GM19397 (cell line): ENCODE measurements around the gene RPH3AL.
"Not testable (repeated sequence)": the region's sequence is repeated elsewhere in the genome, so short reads cannot be mapped to it uniquely, and the experiment has no call there.

Source experiments
- ATAC-seq: cut with Tn5 transposase; IDR thresholded peaks from one replicate; pipeline ENCODE4 v1.9.1; 2021; ENCODE audit warnings: mild to moderate bottlenecking, moderate library complexity; ENCODE audit not compliant: unreplicated experiment

RPH3AL gene

GRCh38 chr17:183021-183420 is 169.6 kb downstream of the RPH3AL start:
- ATAC-seq, result no peak

GRCh38 chr17:182050-182751 is 170.4 kb downstream of the RPH3AL start:
- no peak for ATAC-seq

DNA sequence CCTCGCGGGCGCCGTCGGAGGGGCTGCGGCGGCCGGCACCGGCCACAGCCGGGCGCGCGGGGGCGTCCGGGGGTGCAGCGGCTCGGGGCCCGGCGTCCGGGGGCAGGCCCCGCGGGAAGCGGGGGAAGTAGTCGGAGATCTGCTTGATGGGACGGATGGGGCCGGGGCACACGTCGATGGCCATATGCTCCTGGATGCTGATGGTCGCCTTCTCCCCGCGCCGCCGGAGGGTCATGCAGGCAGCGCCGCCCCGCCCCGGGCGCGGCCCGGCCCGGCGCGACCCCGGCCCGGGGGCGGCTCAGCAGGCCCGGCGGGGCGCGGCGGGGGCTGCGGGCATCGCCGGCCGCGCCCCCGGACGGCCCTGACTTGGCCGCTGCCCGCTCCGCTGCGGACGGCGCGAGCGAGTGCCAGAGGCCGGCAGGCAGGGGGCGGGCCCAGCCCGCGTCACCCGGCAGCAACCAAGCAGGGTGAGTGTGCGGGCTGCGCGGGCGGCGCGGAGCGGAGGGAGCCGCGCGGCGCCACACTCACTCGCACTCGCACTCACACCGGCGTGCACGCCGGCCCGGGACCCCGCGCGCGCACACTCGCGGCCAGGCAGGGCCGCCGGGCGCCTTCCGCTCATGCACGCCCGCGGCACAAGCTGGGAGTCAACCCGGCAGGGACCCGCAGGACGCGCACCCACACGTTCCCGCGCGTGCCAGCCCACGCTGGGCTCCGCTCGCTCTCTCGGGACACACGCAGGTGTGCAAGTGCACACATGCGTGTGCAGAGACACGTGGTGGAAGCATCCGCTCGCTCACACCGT is 171.2 kb downstream of the RPH3AL start, which contains the start of gene DOC2B:
Gene DOC2B, minus strand, starts transcription at position 406 of the 805 bp plus-strand sequence. Its CDS starts 171 bp downstream, at position 235.
- no peak for ATAC-seq

GRCh38 chr17:180381-181244 is 172.0 kb downstream of the RPH3AL start:
- ATAC-seq, result no peak

DNA sequence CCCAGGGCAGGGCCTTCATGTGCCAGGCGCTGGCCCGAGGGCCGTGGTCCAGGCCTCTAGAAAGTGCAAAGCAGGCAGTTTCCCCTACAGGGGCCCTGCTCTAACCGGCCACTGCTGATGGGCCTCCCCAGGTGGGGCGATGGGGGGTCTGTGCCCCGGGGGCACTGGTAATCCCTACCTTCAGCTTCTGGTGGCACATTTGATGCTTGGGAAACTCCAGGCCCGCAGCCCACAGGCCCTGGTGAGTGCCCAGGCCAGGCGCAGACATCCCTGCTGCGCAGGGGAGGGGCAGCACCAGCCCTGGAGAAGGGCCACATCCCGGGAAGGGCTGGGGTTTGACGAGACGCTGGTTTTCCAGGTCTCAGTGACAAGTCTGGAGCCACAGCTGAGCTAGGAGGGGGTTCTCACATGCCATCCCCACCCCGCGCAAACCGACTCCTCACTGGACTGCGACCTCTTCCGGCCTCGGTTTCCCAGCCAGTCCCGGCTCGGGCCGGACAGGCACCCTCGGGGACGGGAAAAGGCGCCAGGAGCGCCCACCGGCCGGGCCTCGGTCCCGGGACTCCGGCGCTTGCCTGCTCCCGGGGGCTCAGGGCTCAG is 172.7 kb downstream of the RPH3AL start:
- no peak for ATAC-seq

GRCh38 chr17:179066-179432 is 173.6 kb downstream of the RPH3AL start:
- no peak for ATAC-seq

DNA sequence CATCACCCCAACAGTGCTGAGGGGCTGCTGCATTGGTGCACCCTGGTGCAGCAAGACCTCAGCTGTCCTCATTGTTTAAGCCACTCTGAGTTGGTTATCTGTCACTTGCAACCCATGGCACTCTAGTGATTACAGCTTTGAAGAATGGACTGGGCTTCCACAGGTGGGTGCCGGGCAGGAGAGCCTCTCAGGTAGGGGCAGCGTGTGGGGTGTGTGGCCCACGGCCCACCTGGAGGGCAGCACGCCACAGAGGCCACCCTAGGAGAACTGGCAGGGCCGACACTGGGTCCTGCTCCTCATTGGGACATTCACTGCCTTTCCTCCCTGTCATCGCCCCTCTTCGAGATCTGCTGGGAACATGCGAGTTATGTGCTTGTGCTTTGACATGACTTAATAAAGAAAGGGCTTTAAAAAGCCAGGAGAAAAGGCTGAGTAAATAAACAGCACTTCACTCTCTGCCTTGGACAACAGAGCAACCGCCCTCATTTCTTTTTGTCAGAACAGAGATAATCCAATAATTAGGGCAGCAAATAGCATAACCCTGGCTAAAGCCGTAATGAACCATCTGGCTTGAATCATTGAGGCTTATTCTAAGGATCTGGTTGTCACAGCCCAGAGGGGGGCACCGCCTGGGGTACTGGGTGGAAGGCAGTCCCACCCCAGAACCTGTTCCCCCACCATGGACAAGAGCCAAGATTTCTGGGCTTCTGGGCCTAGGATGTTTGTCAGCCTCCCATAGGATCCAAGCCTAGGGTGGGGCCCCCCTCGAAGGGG is 174.1 kb downstream of the RPH3AL start:
- ATAC-seq, result no peak

GRCh38 chr17:177762-178161 is 174.8 kb downstream of the RPH3AL start:
- ATAC-seq, result no peak

- no peak for ATAC-seq
These were observed 175.5 kb downstream of the RPH3AL start for GRCh38 chr17:177155-177554.

DNA sequence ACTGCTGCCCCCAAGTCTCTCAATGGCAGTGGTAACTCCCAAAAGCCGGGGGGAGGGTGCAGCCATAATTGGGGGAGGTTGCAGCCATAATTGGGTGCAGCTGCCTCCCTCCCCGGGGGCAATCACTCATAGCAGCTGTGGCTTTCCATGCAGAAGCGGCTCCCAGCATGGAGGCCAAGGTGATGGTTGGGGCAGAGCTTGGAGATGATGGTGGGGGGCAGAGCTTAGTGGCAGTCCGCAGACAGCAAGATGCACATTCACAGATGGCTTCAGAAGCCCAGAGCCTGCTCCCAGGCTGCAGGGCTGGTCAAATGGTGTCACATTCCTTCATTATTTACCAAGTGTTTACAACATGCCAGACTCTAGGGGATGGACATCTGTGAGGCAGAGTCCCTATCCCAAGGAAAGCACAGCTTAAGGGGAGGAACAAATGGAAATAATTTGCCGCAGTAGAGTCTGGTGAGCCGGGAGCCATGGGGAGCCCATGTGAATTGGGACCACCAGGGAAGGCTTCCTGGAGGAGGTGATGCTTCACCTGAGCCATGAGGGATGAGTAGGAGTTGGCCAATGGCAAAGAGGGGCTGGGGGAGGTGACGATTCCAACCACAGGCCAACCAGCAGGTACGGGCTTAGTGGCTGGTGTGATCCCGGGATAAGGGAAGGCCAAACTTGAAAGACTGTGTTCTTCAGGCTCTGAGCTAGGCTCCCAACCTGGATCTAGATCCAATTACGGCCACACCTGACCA is 179.3 kb downstream of the RPH3AL start:
- ATAC-seq, result no peak

DNA sequence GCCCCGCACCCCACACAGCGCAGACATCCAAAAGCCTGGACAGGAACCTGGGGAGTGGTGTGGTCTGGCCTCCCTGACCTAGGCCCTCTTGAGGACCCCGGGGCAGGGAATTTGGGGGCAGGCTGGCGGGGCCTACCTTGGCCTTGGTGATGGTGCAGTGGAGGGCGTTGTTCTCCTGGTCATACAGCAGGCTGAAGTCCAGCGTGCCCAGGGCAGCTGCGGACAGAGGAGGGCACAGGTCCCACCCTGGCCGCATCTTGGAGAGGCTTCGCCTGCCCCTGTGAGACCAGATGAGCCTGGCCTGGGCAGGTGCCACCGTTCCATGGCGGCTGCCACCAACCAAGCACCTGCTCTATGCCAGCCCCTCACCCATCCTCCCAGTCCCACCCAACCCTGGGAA is 180.2 kb downstream of the RPH3AL start:
- no peak for ATAC-seq

GRCh38 chr17:171871-172270 is 180.7 kb downstream of the RPH3AL start:
- ATAC-seq, result no peak

DNA sequence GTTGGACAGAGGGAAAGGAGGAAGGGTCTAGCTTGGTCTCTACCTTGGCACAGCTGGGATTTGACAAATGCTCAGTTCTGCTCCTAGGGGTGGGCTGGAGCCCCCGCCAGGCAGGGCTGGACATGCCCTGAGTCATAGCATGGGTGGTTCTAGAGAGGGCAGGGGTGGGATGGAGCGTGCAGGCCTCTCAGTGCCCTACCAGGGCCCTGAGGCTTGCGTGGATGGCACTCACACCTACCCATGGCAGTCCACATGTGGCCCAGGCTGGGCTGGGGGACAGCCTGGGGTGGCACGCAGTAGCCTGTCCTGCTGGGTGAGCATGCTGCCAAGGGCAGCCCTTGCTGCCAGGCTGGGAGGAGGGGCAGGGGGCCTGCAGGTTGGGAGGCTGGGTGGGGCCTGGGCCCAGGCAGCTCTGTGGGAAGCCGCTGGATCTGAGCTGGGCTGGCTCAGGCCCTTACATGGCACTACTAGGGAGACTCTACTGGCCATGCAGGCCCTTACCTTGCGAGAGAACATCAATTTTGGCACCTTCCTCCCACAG is 182.4 kb downstream of the RPH3AL start:
- ATAC-seq, result no peak

DNA sequence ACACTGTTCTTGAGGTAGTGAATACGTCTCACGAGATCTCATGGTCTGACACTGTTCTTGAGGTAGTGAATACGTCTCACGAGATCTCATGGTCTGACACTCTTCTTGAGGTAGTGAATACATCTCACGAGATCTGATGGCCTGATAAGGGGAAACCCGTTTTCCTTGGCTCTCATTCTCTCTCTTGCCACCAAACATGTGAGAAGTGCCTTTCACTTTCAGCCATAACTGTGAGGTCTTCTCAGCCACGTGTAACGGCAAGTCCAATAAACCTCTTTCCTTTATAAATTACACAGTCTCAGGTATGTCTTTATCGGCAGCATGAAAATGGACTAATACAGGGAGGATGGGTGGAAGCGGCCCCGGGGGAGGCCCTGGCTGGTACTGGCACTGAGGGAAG is 184.0 kb downstream of the RPH3AL start:
- ATAC-seq, result not testable (repeated sequence)

GRCh38 chr17:165939-166338 is 186.7 kb downstream of the RPH3AL start:
- ATAC-seq, result no peak

DNA sequence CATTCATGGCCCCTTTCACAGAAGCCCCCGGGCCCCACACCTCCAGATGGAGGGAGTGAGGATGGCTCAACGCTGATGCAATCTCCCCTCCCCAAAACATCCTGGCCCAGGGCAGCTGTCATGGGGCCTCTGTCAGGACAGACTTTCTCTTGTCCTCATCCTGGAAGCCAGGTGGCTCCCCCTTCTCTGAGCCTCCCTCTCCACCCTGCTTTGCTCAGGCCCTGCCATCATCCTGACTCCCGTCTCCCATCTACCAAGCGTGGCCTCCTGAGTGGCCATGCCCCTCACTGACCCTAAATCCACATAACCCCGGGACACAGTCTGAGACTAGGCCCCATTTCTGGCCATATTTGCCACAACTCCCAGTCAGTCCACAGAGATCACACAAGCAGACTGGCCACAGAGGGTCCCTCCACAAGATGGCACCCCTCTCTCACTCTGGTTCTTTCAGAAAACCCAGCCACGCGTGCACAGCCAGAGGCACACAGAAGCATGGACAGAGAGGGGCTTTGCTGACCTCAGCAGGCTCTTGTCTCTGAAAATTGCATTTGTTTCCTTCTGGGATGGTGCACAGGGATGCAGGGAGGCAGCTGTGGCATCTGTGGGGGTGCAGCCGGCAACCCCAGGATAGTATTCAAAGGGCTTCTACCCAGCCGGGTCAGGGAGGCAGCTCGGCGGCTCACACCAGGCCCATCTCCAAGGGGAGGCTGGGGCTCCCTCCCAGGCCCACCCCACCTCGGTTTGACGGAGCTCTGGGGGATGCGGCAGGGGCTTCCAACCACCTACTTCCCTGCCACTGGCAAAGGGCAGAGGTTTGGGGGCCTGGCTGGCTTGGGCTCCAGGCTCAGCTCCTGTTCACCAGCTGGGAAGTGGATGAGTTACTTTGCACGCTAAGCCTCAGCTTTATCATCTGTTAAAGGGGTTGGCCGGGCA is 188.0 kb downstream of the RPH3AL start:
- ATAC-seq, result no peak

GRCh38 chr17:163514-164098 is 189.0 kb downstream of the RPH3AL start:
- ATAC-seq, result no peak

GRCh38 chr17:162689-163088 is 189.9 kb downstream of the RPH3AL start:
- no peak for ATAC-seq
